Measurements from ENCODE around the gene AMBN.

Gene AMBN

GRCh38 chr4:70591955-70592582 lies at the start of gene AMBN:
Gene AMBN, plus strand, starts transcription at chr4:70592256. Its CDS starts 103 bp downstream, at chr4:70592359.
- FAIRE-seq = no peak

- FAIRE-seq = no peak
Measured at GRCh38 chr4:70544279-70544868, 47.7 kb upstream of the AMBN start.

GRCh38 chr4:70556856-70557255 lies 35.2 kb upstream of the AMBN start:
- FAIRE-seq = no peak

- peak; percentile 83 for FAIRE-seq
Measured at GRCh38 chr4:70559211-70559830, 32.7 kb upstream of the AMBN start.

GRCh38 chr4:70559924-70560323 lies 32.1 kb upstream of the AMBN start:
- no peak for FAIRE-seq

GRCh38 chr4:70564033-70564432 lies 28.0 kb upstream of the AMBN start:
- FAIRE-seq = no peak

GRCh38 chr4:70570796-70571195 lies 21.3 kb upstream of the AMBN start:
- FAIRE-seq = no peak

- FAIRE-seq = no peak
Measured at GRCh38 chr4:70571772-70572171, 20.3 kb upstream of the AMBN start.

- FAIRE-seq = no peak
Measured at GRCh38 chr4:70575964-70576363, 16.1 kb upstream of the AMBN start.

GRCh38 chr4:70577220-70577927 lies 14.7 kb upstream of the AMBN start:
- FAIRE-seq = no peak

DNA sequence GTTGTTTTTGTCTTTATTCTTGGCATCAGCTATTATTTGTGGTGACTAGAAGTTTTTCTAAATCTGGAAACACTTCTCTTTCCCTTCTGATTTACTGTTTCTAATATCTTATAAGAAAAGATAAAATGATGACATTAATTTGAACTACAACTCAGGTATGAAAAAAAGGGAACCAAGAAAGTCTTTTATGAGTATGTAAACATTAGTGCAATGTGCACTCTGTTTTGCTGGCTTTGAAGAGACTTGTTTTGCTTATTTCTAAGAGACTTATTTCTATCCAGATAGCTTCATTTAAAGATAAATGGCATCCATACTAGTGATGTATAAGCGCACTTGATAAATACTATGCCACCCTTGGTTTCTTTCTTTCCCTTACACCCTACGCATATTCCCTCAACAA lies 10.1 kb upstream of the AMBN start:
- FAIRE-seq = peak; percentile 29

- no peak for FAIRE-seq
Measured at GRCh38 chr4:70583952-70584834, 7.9 kb upstream of the AMBN start.

- no peak for FAIRE-seq
Measured at GRCh38 chr4:70586841-70587240, 5.2 kb upstream of the AMBN start.

DNA sequence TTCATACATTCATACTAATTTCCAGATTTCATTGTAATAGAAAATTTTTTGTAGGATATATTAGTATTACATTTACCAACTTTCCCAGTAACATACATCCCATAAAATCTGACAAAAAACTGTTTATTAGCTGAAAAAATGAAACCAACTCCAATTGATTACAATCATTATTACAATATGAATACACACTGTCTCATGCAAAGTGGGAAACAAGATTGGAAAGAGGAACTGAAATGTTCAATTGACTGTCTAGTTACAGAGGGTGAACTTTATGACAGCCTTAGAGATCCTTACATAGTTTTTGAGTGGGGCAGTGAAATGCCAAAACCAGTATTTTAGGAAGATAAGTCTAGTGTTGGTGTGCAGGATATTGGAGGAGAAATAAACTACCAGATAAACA lies 2.3 kb upstream of the AMBN start:
- FAIRE-seq = no peak

DNA sequence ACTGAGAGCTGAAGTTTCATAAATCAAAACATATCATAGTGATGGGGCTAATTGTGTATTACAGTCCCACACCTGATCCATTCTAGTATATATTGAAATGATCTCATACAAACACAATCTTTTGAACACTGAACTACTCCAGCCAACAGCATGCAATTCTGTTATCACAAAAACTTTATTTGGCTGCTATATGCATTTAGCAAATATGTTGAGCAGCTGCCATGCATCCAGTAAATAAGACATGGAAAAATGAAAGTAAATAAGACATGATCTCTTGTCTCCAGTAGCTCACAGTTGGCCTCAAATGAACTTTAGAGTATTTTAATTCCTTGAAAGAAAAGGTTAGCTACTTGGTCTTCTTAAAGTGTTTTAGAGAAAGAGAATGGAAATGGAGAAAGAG lies 2.1 kb downstream of the AMBN start:
- no peak for FAIRE-seq

- FAIRE-seq = no peak
Measured at GRCh38 chr4:70600305-70600704, 8.2 kb downstream of the AMBN start.

DNA sequence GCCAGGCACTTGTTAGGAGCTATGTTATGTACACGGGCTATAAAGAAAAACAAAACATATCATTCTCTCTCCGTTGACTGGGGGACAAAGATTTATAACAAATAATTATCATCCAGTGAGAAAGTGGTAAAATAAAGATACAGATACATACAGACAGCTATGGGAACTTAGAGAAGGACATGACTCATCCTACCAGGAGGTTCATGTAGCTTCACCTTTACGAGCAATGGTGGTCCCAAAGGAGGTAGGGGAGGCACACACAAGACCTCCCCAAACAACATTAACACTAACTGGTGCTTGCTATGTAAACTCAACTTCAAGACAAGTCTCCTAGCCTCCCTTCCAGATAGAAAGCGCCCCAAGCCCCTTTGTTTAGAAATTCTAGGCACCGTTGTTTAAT lies 8.9 kb downstream of the AMBN start:
- FAIRE-seq = no peak

DNA sequence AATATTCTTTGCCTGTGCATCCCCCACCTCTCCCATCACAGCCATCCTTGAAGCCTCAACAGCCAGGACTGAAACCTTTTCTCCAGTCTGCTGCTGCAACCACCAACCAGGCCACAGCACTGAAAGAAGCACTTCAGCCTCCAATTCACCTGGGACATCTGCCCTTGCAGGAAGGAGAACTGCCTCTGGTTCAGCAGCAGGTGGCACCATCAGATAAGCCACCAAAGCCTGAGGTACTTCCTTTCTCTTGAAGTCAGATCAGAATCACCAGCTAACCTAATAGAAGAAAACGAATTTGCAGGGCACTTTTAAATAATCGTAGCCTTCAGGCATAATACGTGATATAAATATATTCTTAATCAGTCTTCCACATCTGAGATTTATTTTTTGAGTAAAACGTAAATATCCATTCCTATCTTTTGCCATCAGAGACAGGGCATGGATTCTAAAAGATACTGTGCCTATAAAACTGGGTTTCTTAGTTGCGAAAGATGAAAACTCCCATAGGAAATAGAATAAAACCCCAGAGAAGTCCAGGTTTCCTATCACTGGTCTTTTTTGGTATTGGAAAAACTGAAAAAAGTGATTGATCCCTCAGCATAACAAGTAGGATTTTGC lies 9.5 kb downstream of the AMBN start:
- FAIRE-seq = no peak

DNA sequence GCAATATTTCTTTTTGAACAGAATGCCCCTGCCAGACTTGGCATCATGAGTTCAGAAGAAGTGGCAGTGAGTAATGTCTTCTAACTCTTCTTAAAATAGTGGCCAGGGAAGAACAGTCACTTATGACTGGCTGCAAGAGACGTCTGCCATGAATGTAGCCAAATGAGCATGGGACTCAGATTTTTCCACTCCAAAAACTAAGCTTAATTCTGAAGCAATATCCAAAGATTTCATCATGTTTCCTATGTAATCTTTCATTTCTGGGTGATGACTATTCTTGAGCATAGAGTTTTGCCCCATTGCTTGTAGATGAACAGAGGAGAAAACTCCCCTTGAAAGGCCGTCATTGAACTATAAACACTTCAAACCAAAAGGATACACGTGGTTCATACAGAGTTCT lies 11.8 kb downstream of the AMBN start:
- no peak for FAIRE-seq

DNA sequence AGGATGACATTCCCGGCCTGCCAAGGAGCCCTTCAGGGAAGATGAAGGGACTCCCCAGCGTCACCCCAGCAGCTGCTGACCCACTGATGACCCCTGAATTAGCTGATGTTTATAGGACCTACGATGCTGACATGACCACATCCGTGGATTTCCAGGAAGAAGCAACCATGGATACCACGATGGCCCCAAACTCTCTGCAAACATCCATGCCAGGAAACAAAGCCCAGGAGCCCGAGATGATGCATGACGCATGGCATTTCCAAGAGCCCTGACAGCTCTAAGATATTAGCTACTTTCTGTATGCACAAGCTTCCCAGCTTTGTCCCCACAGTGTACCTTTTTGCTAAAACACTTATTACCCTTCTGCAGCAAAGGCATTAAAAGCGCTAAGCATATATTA lies 14.4 kb downstream of the AMBN start:
- FAIRE-seq = no peak

DNA sequence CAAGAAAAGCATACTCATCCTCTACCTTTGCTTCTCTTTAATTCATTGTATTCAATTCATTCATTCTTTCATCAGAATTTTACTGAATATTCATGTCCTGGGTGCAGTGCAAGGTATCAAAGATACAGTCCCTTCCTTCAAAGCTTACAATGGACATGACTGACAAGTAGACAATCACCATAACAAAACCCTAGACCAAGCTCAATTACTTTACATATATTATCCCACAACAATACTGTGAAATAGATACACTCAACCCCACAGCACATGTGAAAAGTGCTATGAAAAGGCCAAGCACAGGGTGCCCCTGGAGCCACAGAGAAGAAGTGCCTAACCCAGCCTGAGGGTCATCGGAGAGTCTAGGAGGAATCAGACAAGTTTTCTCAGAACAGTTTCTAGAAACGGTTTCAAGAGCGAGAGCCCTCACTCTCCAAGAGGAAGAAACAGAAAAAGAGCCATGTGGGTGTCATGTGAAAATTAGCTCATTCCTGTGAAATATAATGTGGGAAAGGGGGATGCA lies 15.3 kb downstream of the AMBN start:
- FAIRE-seq = no peak

DNA sequence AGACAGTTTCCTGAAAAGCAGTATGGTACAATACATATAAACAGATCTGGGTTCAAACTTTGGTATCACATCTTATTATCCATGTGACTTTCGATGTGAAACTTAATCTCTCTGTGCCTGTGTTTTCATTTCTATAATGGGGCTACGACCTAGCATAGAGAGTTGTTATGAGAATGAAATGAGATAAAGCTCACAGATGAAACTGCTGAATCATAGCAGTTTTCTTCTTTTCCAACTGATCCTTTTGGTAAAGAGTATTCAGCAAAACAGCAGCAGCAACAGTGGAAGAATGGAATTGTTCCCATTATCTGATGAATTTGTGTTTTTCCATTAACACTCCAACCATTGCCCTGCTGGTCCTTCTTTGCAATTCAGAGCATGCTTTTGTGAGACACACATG lies 16.3 kb downstream of the AMBN start:
- no peak for FAIRE-seq

Data from endometrium (tissue), 2 donors.